K562 (cell line): Measurements from ENCODE around the gene ETV7. TPM values are rescaled to one million over a fixed set of nuclear protein-coding genes. Genes with fewer than 3 reads are reported as not detected.

ENCODE experiments used
- BHLHE40 ChIP-seq: IDR thresholded peaks from 2 replicates; pipeline ENCODE4 v1.6.1; 2011; ENCODE audit warnings: low read length, improper control_type of control experiment
- ESRRA ChIP-seq: fragments of 450-650 bp; IDR thresholded peaks from 2 replicates; pipeline ENCODE4 v1.6.1; 2014; ENCODE audit warnings: low read depth, mild to moderate bottlenecking, moderate library complexity, borderline replicate concordance
- HCFC1 ChIP-seq: IDR thresholded peaks from 2 replicates; pipeline ENCODE4 v1.6.1; 2012; ENCODE audit warnings: low read depth, low read length, improper control_type of control experiment
- MNT ChIP-seq, 2 experiments: fragments of 450-650 bp; conservative IDR thresholded peaks; 2 replicates each; pipeline ENCODE4 v1.6.1; 2017; ENCODE audit warnings: mild to moderate bottlenecking in 2 of 2, moderate library complexity in 2 of 2
- NFIC ChIP-seq: fragments of 450-650 bp; IDR thresholded peaks from 2 replicates; pipeline ENCODE4 v1.6.1; 2017; ENCODE audit warnings: mild to moderate bottlenecking, inconsistent platforms
- NFIX ChIP-seq: fragments of 250-450 bp; sonication (Bioruptor Pico); IDR thresholded peaks from 2 replicates; pipeline ENCODE4 v1.4.0; 2020; ENCODE audit warnings: low read depth, mild to moderate bottlenecking, moderate library complexity
- POLR2AphosphoS5 ChIP-seq: IDR thresholded peaks from 2 replicates; pipeline ENCODE4 v1.6.1; 2011; ENCODE audit warnings: mild to moderate bottlenecking, low read depth, low read length, moderate library complexity; ENCODE audit not compliant: control insufficient read depth, insufficient read depth
- PRPF4 ChIP-seq: fragments of 200-400 bp; formaldehyde crosslinking; IDR thresholded peaks from one replicate; pipeline ENCODE4 v1.6.1; 2017; ENCODE audit warnings: low read length, low read depth, mild to moderate bottlenecking; ENCODE audit not compliant: insufficient read depth, poor library complexity, severe bottlenecking
- RHOXF2B ChIP-seq: fragments of 250-450 bp; sonication (Bioruptor Pico); conservative IDR thresholded peaks from 2 replicates; pipeline ENCODE4 v1.5.1; 2021
- SAP30 ChIP-seq: fragments of 200-600 bp; sonication (generic); IDR thresholded peaks from 2 replicates; pipeline ENCODE4 v1.6.1; 2012; ENCODE audit warnings: borderline replicate concordance, low read depth, mild to moderate bottlenecking, moderate library complexity, low read length, control low read depth, inconsistent platforms; ENCODE audit not compliant: insufficient read depth, poor library complexity, severe bottlenecking
- SMAD4 ChIP-seq: fragments of 250-450 bp; sonication (Bioruptor Pico); conservative IDR thresholded peaks from 2 replicates; pipeline ENCODE4 v1.8.0; 2021; ENCODE audit warnings: inconsistent platforms, mild to moderate bottlenecking, moderate library complexity
- SMARCC2 ChIP-seq: fragments of 450-650 bp; IDR thresholded peaks from 2 replicates; pipeline ENCODE4 v1.6.1; 2017; ENCODE audit warnings: antibody characterized with exemption, moderate library complexity, mild to moderate bottlenecking, low read depth
- U2AF2 ChIP-seq: fragments of 200-400 bp; formaldehyde crosslinking; optimal IDR thresholded peaks from 2 replicates; pipeline ENCODE3; 2017; ENCODE audit warnings: low read depth, mild to moderate bottlenecking, low read length
- ZBTB49 ChIP-seq: sonication (generic); formaldehyde crosslinking; IDR thresholded peaks from 2 replicates; pipeline ENCODE4 v1.8.0; 2022; ENCODE audit warnings: missing genetic modification reagents, mild to moderate bottlenecking, borderline replicate concordance
- ZNF232 ChIP-seq: sonication (generic); formaldehyde crosslinking; IDR thresholded peaks from 2 replicates; pipeline ENCODE4 v1.8.0; 2022; ENCODE audit warnings: mild to moderate bottlenecking, missing genetic modification reagents
- ZNF395 ChIP-seq: fragments of 200-800 bp; sonication (Bioruptor generic); IDR thresholded peaks from 2 replicates; pipeline ENCODE4 v1.6.1; 2017; ENCODE audit warnings: missing genetic modification characterization, missing compliant biosample characterization
- polyA plus RNA-seq, 8 experiments: library from polyadenylated mRNA; depleted of rRNA in 4 of 8; stranded (reverse) in 5 of 8; unstranded in 3 of 8; fragments of >200 nt; fragmentation: Nextera tagmentation in 2 of 8; fragmentation: Illumina TruSeq in 1 of 8; extraction: Ambion mirVana in 2 of 8; extraction: Trizol in 1 of 8; gene quantifications; 2 replicates each; pipeline versions ENCODE4 v1.2.1 to v1.2.3, GENCODE V29; 2011 to 2014; ENCODE audit warnings: inconsistent platforms in 1 of 8, missing spikeins in 1 of 8
- total RNA-seq, 7 experiments: library from RNA; depleted of rRNA in 6 of 7; stranded (reverse); fragments of >200 nt in 6 of 7; fragmentation: Illumina TruSeq in 2 of 7; extraction: Trizol in 2 of 7; gene quantifications; 2 replicates each; pipeline versions ENCODE4 v1.2.1 to v1.2.3, GENCODE V29; 2011 to 2021; ENCODE audit warnings: low replicate concordance in 1 of 7
- TF ChIP-seq, protein P1 (sequence below): IDR thresholded peaks from 2 replicates; pipeline ENCODE4 v1.6.1; 2014; ENCODE audit warnings: antibody characterized with exemption
- TF ChIP-seq, protein P2 (sequence below): sonication (generic); formaldehyde crosslinking; IDR thresholded peaks from 2 replicates; pipeline ENCODE4 v1.8.1; 2023; ENCODE audit warnings: mild to moderate bottlenecking, missing genetic modification reagents

The ETV7 gene
- total and polyA plus RNA-seq, 9 of the 15 experiments (the other 6 are each of a cell fraction or from before 2014, with no cell fraction given): 0.07 to 0.22 (median 0.14) TPM; not detected in 3

- 0 out of 4 replicates have a peak, but pooled peaks of 1 of the 2 experiments have one; percentile 30 for TF ChIP-seq MNT (conservative IDR thresholded peaks at IDR 0.05)
- no peak for TF ChIP-seq HCFC1
- peak; percentile 64 for TF ChIP-seq POLR2AphosphoS5
- no peak for TF ChIP-seq SAP30
- TF ChIP-seq ZNF232 (CRISPR knock-in tag): no peak
- TF ChIP-seq RHOXF2B: no peak
- TF ChIP-seq ZBTB49: no peak
- peak; percentile 70 for TF ChIP-seq BHLHE40
- TF ChIP-seq, protein P1, sequence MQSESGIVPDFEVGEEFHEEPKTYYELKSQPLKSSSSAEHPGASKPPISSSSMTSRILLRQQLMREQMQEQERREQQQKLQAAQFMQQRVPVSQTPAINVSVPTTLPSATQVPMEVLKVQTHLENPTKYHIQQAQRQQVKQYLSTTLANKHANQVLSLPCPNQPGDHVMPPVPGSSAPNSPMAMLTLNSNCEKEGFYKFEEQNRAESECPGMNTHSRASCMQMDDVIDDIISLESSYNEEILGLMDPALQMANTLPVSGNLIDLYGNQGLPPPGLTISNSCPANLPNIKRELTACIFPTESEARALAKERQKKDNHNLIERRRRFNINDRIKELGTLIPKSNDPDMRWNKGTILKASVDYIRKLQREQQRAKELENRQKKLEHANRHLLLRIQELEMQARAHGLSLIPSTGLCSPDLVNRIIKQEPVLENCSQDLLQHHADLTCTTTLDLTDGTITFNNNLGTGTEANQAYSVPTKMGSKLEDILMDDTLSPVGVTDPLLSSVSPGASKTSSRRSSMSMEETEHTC: 0 out of 2 replicates have a peak, but pooled peaks have one; percentile 50
- TF ChIP-seq U2AF2: no peak
- TF ChIP-seq, protein P2, sequence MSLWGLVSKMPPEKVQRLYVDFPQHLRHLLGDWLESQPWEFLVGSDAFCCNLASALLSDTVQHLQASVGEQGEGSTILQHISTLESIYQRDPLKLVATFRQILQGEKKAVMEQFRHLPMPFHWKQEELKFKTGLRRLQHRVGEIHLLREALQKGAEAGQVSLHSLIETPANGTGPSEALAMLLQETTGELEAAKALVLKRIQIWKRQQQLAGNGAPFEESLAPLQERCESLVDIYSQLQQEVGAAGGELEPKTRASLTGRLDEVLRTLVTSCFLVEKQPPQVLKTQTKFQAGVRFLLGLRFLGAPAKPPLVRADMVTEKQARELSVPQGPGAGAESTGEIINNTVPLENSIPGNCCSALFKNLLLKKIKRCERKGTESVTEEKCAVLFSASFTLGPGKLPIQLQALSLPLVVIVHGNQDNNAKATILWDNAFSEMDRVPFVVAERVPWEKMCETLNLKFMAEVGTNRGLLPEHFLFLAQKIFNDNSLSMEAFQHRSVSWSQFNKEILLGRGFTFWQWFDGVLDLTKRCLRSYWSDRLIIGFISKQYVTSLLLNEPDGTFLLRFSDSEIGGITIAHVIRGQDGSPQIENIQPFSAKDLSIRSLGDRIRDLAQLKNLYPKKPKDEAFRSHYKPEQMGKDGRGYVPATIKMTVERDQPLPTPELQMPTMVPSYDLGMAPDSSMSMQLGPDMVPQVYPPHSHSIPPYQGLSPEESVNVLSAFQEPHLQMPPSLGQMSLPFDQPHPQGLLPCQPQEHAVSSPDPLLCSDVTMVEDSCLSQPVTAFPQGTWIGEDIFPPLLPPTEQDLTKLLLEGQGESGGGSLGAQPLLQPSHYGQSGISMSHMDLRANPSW: no peak
- peak; percentile 63; the same call in 1 of the 2 replicates for TF ChIP-seq SMARCC2
- peak; percentile 92 for TF ChIP-seq ESRRA
- peak; percentile 95 for TF ChIP-seq SMAD4
- no peak for TF ChIP-seq ZNF395 (CRISPR knock-in tag)
- TF ChIP-seq NFIC: peak; percentile 42
- TF ChIP-seq PRPF4: no peak
- no peak for TF ChIP-seq NFIX (CRISPR knock-in tag)
Measured at GRCh38 chr6:36347621-36348020, 39.8 kb downstream of the ETV7 start (continued).
